ENCODE data around the gene FAM177B.

Gene FAM177B

DNA sequence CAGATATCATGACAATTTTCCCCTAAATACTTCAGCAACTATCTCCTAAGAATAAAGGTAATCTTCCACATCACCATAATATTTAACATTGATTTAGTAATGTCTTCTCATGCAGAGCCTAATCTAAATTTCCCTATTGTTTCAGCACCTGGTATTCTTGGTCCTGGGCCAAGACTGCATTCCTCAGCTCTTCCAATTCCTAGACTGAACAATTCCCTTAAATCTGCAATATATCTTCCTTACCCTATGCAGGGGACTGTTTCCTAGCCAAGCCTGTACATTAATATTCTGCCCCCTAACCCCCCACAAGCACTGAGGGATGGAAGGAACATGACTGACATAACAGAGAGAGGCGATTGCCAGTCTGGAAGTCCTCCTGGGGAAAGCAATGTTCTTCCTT is 49.1 kb downstream of the FAM177B start:
- no peak for DNase-seq (ENCODE audit: low read depth, low spot score)

DNA sequence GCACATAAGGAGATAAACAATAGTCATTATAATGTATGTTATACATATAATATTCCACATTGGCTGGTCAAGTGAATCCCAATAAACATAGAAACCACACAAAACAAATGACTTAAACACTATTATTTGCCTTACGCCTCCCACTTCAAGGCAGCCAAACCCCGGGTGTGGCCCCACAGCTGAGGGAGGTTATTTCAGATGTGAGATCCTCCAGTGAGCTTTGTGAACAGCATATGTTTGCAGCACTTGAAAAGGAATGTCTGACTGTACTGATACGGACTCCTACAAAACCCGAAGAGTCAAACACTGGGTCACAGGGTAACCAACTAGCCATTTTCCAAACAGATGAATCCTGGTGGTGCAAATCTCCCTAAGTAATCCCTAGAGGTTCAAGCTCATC is 50.7 kb downstream of the FAM177B start:
- DNase-seq (ENCODE audit: low read depth, low spot score) = no peak

DNA sequence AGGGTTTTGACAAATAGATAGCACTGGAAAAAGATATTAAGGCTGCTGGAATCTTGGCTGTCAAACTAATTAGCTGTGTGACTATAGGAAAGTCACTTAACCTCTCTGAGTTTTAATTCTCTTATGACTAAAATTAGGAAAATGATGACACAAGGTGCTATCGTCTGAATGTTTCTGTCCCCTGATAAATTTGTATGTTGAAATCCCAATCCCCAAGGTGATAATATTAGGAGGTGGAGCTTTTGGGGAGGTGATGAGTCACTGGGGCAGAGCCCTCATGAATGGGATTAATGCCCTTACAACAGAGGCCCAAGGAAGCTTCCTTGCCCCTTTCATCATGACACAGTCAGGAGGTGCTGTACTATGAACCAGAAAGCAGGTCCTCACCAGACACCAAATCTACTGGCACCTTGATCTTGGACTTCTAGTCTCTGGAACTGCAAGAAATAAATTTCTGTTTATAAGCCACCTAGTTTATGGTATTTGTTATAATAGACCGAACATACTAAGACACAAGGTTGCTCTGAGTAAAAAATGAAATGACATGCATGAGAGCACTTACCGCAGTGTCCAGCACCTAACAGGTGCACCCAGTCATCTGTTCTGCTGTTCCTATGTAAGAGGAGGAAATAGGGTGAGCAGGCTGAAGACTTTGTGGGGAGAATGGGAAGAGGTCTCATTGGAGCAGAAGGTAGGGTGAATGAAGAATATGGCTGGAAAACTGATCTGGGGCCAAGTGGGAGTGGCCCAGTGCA is 51.6 kb downstream of the FAM177B start:
- no peak for DNase-seq (ENCODE audit: low read depth, low spot score)

DNA sequence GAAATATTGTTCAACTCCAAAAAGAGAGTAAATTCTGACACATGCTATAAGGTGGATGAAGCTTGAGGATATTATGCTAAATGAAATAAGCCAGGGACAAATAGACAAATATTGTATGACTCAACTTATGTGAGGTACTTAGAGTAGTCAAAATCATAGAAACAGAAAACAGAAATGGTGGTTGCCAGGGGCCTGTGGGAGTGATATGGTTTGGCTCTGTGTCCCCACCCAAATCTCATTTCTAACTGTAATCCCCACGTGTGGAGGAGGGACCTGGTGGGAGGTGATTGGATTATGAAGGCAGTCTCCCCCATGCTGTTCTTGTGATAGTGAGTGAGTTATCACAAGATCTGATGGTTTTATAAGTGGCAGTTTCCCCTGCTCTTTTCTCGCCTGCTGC is 53.1 kb downstream of the FAM177B start:
- DNase-seq (ENCODE audit: low read depth, low spot score) = no peak

DNA sequence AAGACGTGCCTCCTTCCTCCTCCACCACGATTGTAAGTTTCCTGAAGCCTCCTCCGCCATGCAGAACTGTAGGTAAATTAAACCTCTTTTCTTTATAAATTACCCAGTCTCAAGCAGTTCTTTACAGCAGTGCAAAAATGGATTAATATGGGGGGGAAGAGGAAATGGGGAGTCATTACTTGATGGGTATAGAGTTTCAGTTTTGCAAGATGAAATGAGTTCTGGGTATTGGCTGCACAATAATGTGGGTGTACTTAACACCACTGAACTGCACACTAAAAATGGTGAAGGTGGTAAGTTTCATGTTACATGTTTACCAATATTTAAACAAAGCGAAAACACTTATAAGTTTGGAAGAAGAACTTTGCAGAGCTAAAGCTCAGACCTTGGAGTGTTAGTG is 53.5 kb downstream of the FAM177B start:
- DNase-seq (ENCODE audit: low read depth, low spot score) = no peak

DNA sequence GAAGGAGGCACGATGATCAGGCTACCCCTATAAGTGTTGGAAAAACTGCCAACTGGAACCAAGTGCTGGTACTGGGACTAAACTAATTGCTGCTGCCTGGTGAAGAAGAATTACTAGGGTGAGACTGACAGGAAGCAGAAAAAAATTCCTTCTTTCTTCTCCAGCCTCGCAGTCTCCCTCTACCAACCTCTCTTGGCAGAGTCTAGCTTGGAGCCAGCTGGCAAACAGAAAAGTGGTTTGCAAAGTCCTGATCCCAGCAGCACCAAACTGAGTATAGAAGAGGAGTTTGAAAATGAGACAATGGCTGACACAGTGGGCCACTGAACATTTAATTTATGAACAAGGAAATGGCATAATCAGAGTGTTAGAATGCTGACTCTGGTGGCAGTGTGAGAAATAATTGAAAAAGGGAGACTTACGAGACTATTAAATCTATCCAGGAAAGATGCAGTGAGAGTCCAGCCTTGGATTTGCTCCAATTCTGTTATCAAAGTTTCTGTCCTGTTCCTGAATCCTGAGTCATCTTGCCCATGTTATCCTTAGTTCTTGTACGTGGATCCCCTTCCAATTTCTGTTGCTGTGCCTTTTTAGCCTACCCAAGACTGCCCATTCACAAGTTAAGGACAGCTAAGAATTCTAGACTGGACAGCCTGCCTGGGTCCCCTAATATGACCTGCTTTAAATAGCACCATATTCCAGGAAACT is 54.2 kb downstream of the FAM177B start:
- no peak for DNase-seq (ENCODE audit: low read depth, low spot score)

DNA sequence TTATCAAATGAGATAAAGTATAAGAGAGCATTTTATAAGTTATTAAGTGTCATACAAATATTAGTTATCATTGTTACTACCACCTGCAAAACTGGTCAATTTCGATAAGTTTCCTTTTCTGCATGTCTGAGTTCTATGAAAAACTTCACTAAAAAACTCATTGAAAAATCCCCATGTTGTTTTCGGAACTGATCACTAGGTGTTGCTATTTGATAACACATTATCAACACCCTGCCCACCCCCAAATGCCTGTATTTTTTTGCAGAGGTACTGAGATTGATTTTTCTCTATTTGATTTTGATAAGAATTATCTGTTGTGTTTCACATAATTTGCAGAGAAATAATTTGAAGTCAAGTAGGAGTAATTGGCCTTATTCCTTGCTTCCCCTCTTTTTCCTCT is 55.7 kb downstream of the FAM177B start:
- DNase-seq (ENCODE audit: low read depth, low spot score) = no peak

DNA sequence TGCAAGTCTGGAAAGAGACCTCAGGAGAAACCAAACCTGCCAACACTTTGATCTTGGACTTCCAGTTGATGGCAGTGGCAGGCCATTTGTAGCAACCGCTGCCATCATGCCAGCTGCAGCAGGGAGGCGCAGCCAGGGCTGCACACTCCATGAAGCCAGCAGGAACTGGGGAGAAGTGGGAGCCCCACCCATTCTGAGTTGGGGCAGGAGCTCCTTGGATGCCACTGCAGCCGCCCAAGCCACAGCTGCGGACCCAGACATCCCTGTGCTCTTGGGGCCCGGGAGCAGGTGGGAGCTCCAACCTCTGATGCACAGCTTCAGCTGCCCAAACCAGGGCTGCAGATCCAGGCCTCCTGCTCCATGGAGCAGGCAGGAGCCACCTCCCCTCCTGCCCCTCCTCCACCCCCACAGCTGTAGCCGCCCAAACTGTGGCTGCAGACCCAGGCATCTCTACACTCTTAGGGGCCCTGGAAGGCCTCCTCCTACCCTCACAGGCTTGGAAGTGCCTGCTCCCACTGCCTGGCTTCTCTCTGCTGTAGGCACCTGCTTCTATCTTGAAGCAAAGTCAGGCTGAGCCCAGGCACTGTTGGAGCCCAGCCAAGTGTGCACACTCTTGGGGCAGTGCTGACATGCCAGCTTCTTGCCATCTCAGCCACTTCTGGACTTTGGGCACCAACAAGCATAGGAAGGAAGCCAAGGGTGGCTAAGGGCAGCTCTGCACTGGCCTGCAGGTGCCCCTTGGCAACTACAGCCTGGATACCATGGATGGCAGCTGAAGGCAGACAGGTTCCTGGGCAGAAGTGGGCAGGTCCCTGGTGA is 57.9 kb downstream of the FAM177B start:
- no peak for DNase-seq (ENCODE audit: low read depth, low spot score)

DNA sequence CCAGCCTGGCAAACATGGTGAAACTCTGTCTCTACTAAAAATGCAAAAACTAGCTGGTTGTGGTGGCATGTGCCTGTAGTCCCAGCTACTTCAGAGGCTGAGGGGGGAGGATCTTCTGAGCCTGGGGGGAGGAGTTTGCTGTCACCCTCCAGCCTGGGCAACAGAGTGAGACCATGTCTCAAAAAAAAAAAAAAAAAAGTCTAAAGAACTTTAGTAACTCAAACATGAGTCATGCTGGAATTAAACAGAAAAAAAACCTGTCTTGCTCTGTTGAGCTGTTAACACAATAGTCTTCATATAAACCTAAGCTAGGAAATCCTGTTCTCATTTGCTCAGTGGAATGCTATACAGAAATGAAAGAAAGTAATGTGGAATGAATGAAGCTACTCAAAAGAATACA is 61.1 kb downstream of the FAM177B start:
- DNase-seq (ENCODE audit: low read depth, low spot score) = no peak

DNA sequence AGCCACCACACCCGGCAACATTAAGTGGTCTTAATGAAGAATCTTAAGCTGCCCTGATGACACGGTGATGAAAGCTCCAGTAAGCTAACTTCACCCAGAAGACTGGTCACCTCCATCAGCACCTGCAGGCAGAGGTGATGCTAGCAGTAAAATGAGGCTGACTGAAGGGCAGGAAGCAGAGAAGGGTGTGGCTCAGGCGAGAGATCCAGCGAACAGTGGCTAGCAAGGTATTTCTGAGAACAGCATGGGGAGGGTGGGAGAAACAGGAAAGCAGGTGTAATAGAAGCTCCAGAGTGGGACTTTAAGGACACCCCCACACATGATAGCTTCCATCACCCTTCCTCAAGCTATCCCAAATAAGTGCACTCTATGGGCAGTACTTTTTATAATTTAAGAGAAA is 62.0 kb downstream of the FAM177B start:
- DNase-seq (ENCODE audit: low read depth, low spot score) = no peak
